Osteoblast (primary cell): ENCODE measurements around the gene LHPP. TPM values are rescaled to one million over a fixed set of nuclear protein-coding genes. Genes with fewer than 3 reads are reported as not detected.

Source experiments
- DNase-seq: peaks from one replicate; pipeline ENCODE4 v3.0.0; 2011; ENCODE audit warnings: low spot score, mixed read lengths; ENCODE audit not compliant: insufficient read length; ENCODE audit errors: missing footprints
- H2AFZ ChIP-seq: 2 replicates; pipeline ENCODE4 v1.6.0; 2011; ENCODE audit warnings: mild to moderate bottlenecking, low read length
- H3K27ac ChIP-seq: 2 replicates; pipeline ENCODE4 v1.5.1; 2011; ENCODE audit warnings: mild to moderate bottlenecking, low read depth, low read length, moderate library complexity
- H3K27me3 ChIP-seq: 2 replicates; pipeline ENCODE4 v1.6.0; 2012; ENCODE audit warnings: mild to moderate bottlenecking, control low read depth, inconsistent platforms, low read length, moderate library complexity; ENCODE audit not compliant: insufficient read depth
- H3K36me3 ChIP-seq: 2 replicates; pipeline ENCODE4 v1.5.1; 2011; ENCODE audit warnings: mild to moderate bottlenecking, low read length, control low read depth, moderate library complexity; ENCODE audit not compliant: insufficient read depth
- H3K4me1 ChIP-seq: 2 replicates; pipeline ENCODE4 v1.5.1; 2011; ENCODE audit warnings: mild to moderate bottlenecking, low read length, control low read depth, moderate library complexity; ENCODE audit not compliant: insufficient read depth
- H3K4me2 ChIP-seq: 2 replicates; pipeline ENCODE4 v1.6.0; 2011; ENCODE audit warnings: mild to moderate bottlenecking, low read length; ENCODE audit not compliant: insufficient read depth
- H3K4me3 ChIP-seq: fragments of 200-600 bp; sonication (generic); 3 replicates; pipeline ENCODE4 v1.5.1; 2012; ENCODE audit warnings: mild to moderate bottlenecking, low read length, inconsistent platforms; ENCODE audit not compliant: insufficient read depth
- H3K79me2 ChIP-seq: 2 replicates; pipeline ENCODE4 v1.6.0; 2012; ENCODE audit warnings: mild to moderate bottlenecking, low read length, control low read depth, inconsistent platforms; ENCODE audit not compliant: insufficient read depth
- H3K9me3 ChIP-seq: 2 replicates; pipeline ENCODE4 v1.5.1; 2011; ENCODE audit warnings: low read depth, low read length, control low read depth
- H4K20me1 ChIP-seq: 2 replicates; pipeline ENCODE4 v1.6.0; 2012; ENCODE audit warnings: mild to moderate bottlenecking, low read length, control low read depth; ENCODE audit not compliant: insufficient read depth
- CTCF ChIP-seq: IDR thresholded peaks from 2 replicates; pipeline ENCODE4 v1.5.1; 2011; ENCODE audit warnings: mild to moderate bottlenecking, low read depth, low read length, moderate library complexity; ENCODE audit errors: extremely low read depth
- total RNA-seq: library from RNA; depleted of rRNA; stranded (reverse); fragments of >200 nt; gene quantifications from 2 replicates; pipeline ENCODE4 v1.2.3, GENCODE V29; 2012

The LHPP gene
- total RNA-seq, 1 donor, result 17.7 TPM

- no peak overlapping the region for H3K4me3 ChIP-seq
- H3K9me3 ChIP-seq, result no peaks in the 10 kb centered on the region
- no peak for TF ChIP-seq CTCF
- H3K4me1 ChIP-seq, result no peaks in the 10 kb centered on the region
- DNase-seq, result no peak
- no peaks in the 10 kb centered on the region for H4K20me1 ChIP-seq
- no peaks in the 10 kb centered on the region for H3K79me2 ChIP-seq
- no peak overlapping the region for H3K27ac ChIP-seq
- no peaks in the 10 kb centered on the region for H3K27me3 ChIP-seq
- H3K4me2 ChIP-seq, result no peak overlapping the region
- H2AFZ ChIP-seq, result no peak overlapping the region
- no peaks in the 10 kb centered on the region for H3K36me3 ChIP-seq
Observed at GRCh38 chr10:124551755-124552154, 90.1 kb downstream of the LHPP start.

- H3K4me2 ChIP-seq, result no peak overlapping the region
- H3K79me2 ChIP-seq, result no peaks in the 10 kb centered on the region
- no peaks in the 10 kb centered on the region for H3K36me3 ChIP-seq
- peaks cover 3% of the 10 kb centered on the region for H3K4me1 ChIP-seq
- no peak overlapping the region for H2AFZ ChIP-seq
- H3K4me3 ChIP-seq, result no peak overlapping the region
- no peak for TF ChIP-seq CTCF
- H3K9me3 ChIP-seq, result no peaks in the 10 kb centered on the region
- no peak overlapping the region for H3K27ac ChIP-seq
- H3K27me3 ChIP-seq, result no peaks in the 10 kb centered on the region
- DNase-seq, result no peak
- no peaks in the 10 kb centered on the region for H4K20me1 ChIP-seq
Observed at GRCh38 chr10:124552691-124553276, 91.2 kb downstream of the LHPP start.

- TF ChIP-seq CTCF, result no peak
- H3K9me3 ChIP-seq, result no peaks in the 10 kb centered on the region
Observed at GRCh38 chr10:124554085-124554858, 92.6 kb downstream of the LHPP start.

GRCh38 chr10:124557167-124557566 is 95.5 kb downstream of the LHPP start:
- Histone ChIP-seq H2AFZ (no peak overlapping the region), H3K4me2 (no peak overlapping the region), H3K4me3 (no peak overlapping the region), H3K79me2 (no peaks in the 10 kb centered on the region), H3K36me3 (no peaks in the 10 kb centered on the region), H3K27ac (no peak overlapping the region), H3K9me3 (no peaks in the 10 kb centered on the region), H3K27me3 (no peaks in the 10 kb centered on the region), H4K20me1 (no peaks in the 10 kb centered on the region), H3K4me1 (peaks cover 27% of the 10 kb centered on the region)
- DNase-seq, result peak; percentile 45
- TF ChIP-seq CTCF, result no peak

More at GRCh38 chr10:124554085-124554858, 92.6 kb downstream of the LHPP start:
- Histone ChIP-seq H3K4me1 (peaks cover 13% of the 10 kb centered on the region), H4K20me1 (no peaks in the 10 kb centered on the region), H3K79me2 (no peaks in the 10 kb centered on the region), H3K4me3 (no peak overlapping the region), H2AFZ (no peak overlapping the region), H3K27me3 (no peaks in the 10 kb centered on the region), H3K4me2 (no peak overlapping the region), H3K27ac (no peak overlapping the region), H3K36me3 (no peaks in the 10 kb centered on the region)
- DNase-seq, result no peak
